TTC549 (cell line): ENCODE measurements around the gene SLC23A2.

ENCODE experiments used
- FAIRE-seq: peaks from 2 replicates; lab custom pipeline; 2012; peaks lifted over from hg19 to GRCh38; lab: Jason Lieb, UNC

SLC23A2 gene

GRCh38 chr20:4966826-4967751 is 34.2 kb downstream of the SLC23A2 start:
- no peak for FAIRE-seq

GRCh38 chr20:4962241-4962855 is 39.0 kb downstream of the SLC23A2 start:
- no peak for FAIRE-seq

DNA sequence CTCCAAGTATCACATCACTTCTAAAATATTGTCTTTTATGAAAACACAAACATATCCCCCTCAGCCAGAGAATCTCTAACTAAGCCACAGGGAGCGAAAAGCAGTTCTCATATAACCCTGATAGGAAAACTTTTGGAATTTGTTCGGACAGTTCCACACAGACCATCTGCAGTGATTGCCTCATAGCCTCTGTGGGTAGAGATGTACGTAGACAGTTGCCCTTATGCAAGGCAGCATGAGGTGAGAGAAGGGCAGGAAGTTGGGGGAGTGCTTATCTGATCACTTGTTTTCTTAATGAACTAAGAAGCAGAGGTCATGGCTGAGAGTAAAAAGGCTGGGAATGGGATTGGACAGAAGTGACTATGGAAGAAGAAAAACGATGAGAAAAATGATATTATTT is 39.6 kb downstream of the SLC23A2 start:
- no peak for FAIRE-seq

DNA sequence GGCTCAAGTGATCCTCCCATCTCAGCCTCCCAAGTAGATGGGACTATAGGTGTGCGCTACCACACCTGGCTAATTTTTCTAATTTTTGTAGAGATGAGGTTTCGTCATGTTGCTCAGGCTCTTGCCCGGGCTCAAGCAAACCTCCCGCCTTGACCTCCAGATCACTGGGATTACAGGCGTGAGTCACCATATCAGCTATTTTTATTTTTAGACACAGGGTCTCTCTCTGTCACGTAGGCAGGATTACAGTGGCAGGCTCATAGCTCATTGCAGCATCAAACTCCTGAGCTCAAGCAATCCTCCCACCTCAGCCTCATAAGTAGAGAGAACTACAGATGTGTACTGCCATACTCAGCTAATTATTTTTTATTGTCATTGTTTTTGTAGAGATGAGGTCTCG is 41.7 kb downstream of the SLC23A2 start:
- no peak for FAIRE-seq

- FAIRE-seq = no peak
Observed at GRCh38 chr20:4957939-4958362, 43.4 kb downstream of the SLC23A2 start.

GRCh38 chr20:4957187-4957586 is 44.1 kb downstream of the SLC23A2 start:
- no peak for FAIRE-seq

DNA sequence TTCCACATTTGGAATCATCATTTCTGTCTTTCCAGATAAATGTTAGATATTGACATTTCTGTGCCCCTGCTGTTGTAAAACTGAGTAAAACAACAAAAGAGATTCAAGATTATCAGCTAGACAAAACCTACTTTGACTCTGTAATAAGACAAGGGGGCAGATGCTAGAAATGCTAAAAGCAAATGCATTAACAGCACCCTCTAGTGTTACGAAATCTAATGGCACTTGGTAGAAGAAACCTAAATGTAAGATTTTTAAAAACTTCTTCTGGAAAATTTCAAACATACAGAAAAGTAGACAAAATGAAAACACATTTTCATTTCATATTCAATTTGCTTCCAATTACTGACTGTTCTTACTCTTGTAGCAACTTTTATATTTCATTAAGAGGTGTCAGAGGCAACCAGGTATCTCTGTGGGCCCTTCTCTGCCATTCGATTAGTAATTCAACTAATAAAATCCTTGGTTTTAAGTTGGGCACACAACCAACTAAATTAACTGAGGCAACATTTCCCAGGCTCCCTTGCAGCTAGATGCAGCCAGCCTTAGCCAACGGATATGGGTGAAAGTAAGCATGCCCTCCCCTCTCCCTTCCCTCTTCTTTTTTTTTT is 45.0 kb downstream of the SLC23A2 start:
- peak; percentile 84 for FAIRE-seq

- FAIRE-seq = no peak
Observed at GRCh38 chr20:4953881-4954280, 47.4 kb downstream of the SLC23A2 start.

GRCh38 chr20:4952229-4952628 is 49.1 kb downstream of the SLC23A2 start:
- no peak for FAIRE-seq

GRCh38 chr20:4951299-4951698 is 50.0 kb downstream of the SLC23A2 start:
- no peak for FAIRE-seq

- FAIRE-seq = no peak
Observed at GRCh38 chr20:4950841-4951240, 50.5 kb downstream of the SLC23A2 start.

GRCh38 chr20:4950437-4950836 is 50.9 kb downstream of the SLC23A2 start:
- no peak for FAIRE-seq

- FAIRE-seq = no peak
Observed at GRCh38 chr20:4949833-4950178, 51.5 kb downstream of the SLC23A2 start.

- no peak for FAIRE-seq
Observed at GRCh38 chr20:4947817-4948559, 53.3 kb downstream of the SLC23A2 start.

- no peak for FAIRE-seq
Observed at GRCh38 chr20:4946986-4947385, 54.3 kb downstream of the SLC23A2 start.

GRCh38 chr20:4946585-4946984 is 54.7 kb downstream of the SLC23A2 start:
- no peak for FAIRE-seq

GRCh38 chr20:4944518-4945313 is 56.6 kb downstream of the SLC23A2 start:
- no peak for FAIRE-seq

GRCh38 chr20:4942331-4942730 is 59.0 kb downstream of the SLC23A2 start:
- FAIRE-seq = no peak

- no peak for FAIRE-seq
Observed at GRCh38 chr20:4937407-4938319, 63.6 kb downstream of the SLC23A2 start.

- no peak for FAIRE-seq
Observed at GRCh38 chr20:4936851-4937406, 64.4 kb downstream of the SLC23A2 start.
